Ectodermal cell (in vitro differentiated cells): ENCODE results near the gene TBC1D4.

Experiments
- H3K27ac ChIP-seq: 2 replicates; pipeline ENCODE4 v1.7.0; 2013; ENCODE audit warnings: mild to moderate bottlenecking, low read depth, low read length; ENCODE audit not compliant: insufficient read depth, poor library complexity, severe bottlenecking
- H3K27me3 ChIP-seq: 2 replicates; pipeline ENCODE4 v1.7.0; 2013; ENCODE audit warnings: mild to moderate bottlenecking, low read length; ENCODE audit not compliant: insufficient read depth, control insufficient read depth, poor library complexity, severe bottlenecking
- H3K36me3 ChIP-seq: one replicate; pipeline ENCODE4 v1.7.0; 2013; ENCODE audit warnings: low read length; ENCODE audit not compliant: control insufficient read depth, insufficient read depth
- H3K4me1 ChIP-seq: one replicate; pipeline ENCODE4 v1.7.0; 2013; ENCODE audit warnings: low read length; ENCODE audit not compliant: control insufficient read depth, insufficient read depth
- H3K4me3 ChIP-seq: 2 replicates; pipeline ENCODE4 v1.7.0; 2013; ENCODE audit warnings: low read depth, low read length, control low read depth; ENCODE audit not compliant: insufficient read depth
- H3K9me3 ChIP-seq: 2 replicates; pipeline ENCODE4 v1.7.0; 2013; ENCODE audit warnings: mild to moderate bottlenecking, low read length, moderate library complexity; ENCODE audit not compliant: control insufficient read depth
- WGBS, 2 experiments: methylation state at CpG; one replicate each; pipeline ENCODE4 v1.1.7; 2013; ENCODE audit warnings: missing lambda C conversion rate in 2 of 2; 5-methylcytosine and 5-hydroxymethylcytosine counted together

TBC1D4 gene

GRCh38 chr13:75486146-75487062 lies 4.4 kb upstream of the TBC1D4 start:
- no peak overlapping the region for H3K27ac ChIP-seq

GRCh38 chr13:75485286-75486062 lies 3.5 kb upstream of the TBC1D4 start:
- no peaks in the 10 kb centered on the region for H3K9me3 ChIP-seq
- peaks cover 8% of the 10 kb centered on the region for H3K4me1 ChIP-seq
- H3K27me3 ChIP-seq: no peaks in the 10 kb centered on the region
- no peak overlapping the region for H3K4me3 ChIP-seq
- 87 to 88% methylated on average over 1 of the region's 1 CpG for WGBS, 2 experiments
- H3K36me3 ChIP-seq: no peaks in the 10 kb centered on the region
- no peak overlapping the region for H3K27ac ChIP-seq

More at GRCh38 chr13:75486146-75487062, 4.4 kb upstream of the TBC1D4 start:
- peaks cover 8% of the 10 kb centered on the region for H3K4me1 ChIP-seq
- 74 to 78% methylated on average over 5 of the region's 5 CpGs for WGBS, 2 experiments
- no peaks in the 10 kb centered on the region for H3K9me3 ChIP-seq
- H3K4me3 ChIP-seq: no peak overlapping the region
- no peaks in the 10 kb centered on the region for H3K36me3 ChIP-seq
- no peaks in the 10 kb centered on the region for H3K27me3 ChIP-seq

- Histone ChIP-seq H3K9me3 (no peaks in the 10 kb centered on the region), H3K36me3 (no peaks in the 10 kb centered on the region), H3K4me3 (peak overlapping the region; percentile 83), H3K4me1 (peaks cover 8% of the 10 kb centered on the region), H3K27me3 (no peaks in the 10 kb centered on the region), H3K27ac (no peak overlapping the region)
- no CpG with 5 or more reads among the region's 1 CpG for WGBS, 2 experiments
These were observed 781 bp upstream of the TBC1D4 start for GRCh38 chr13:75482820-75483079.

GRCh38 chr13:75481176-75482069 lies 546 bp downstream of the TBC1D4 start:
- peak overlapping the region; percentile 83 for H3K4me3 ChIP-seq
- H3K36me3 ChIP-seq: no peaks in the 10 kb centered on the region
- WGBS, 2 experiments: 0% methylated on average over 100 of the region's 100 CpGs
- H3K27me3 ChIP-seq: no peaks in the 10 kb centered on the region
- H3K9me3 ChIP-seq: no peaks in the 10 kb centered on the region
- H3K27ac ChIP-seq: no peak overlapping the region
- H3K4me1 ChIP-seq: peaks cover 8% of the 10 kb centered on the region

- Histone ChIP-seq H3K4me3 (peak overlapping the region; percentile 83), H3K27me3 (no peaks in the 10 kb centered on the region), H3K36me3 (no peaks in the 10 kb centered on the region), H3K9me3 (no peaks in the 10 kb centered on the region), H3K4me1 (peaks cover 3% of the 10 kb centered on the region), H3K27ac (no peak overlapping the region)
- WGBS, 2 experiments: 0% methylated on average over 48 of the region's 48 CpGs
These were observed 1.2 kb downstream of the TBC1D4 start for GRCh38 chr13:75480671-75481175.

- Histone ChIP-seq H3K27ac (no peak overlapping the region), H3K4me3 (no peak overlapping the region), H3K36me3 (no peaks in the 10 kb centered on the region), H3K9me3 (no peaks in the 10 kb centered on the region), H3K27me3 (no peaks in the 10 kb centered on the region), H3K4me1 (no peaks in the 10 kb centered on the region)
- 82 to 96% methylated on average over 4 to 5 of the region's 5 CpGs for WGBS, 2 experiments
These were observed 2.7 kb downstream of the TBC1D4 start for GRCh38 chr13:75479102-75479740.

GRCh38 chr13:75478659-75479058 lies 3.3 kb downstream of the TBC1D4 start:
- Histone ChIP-seq H3K27me3 (no peaks in the 10 kb centered on the region), H3K36me3 (no peaks in the 10 kb centered on the region), H3K9me3 (no peaks in the 10 kb centered on the region), H3K4me1 (no peaks in the 10 kb centered on the region), H3K4me3 (no peak overlapping the region), H3K27ac (no peak overlapping the region)
- 93 to 97% methylated on average over 4 of the region's 4 CpGs for WGBS, 2 experiments

GRCh38 chr13:75474956-75475355 lies 7.0 kb downstream of the TBC1D4 start:
- no peaks in the 10 kb centered on the region for H3K27me3 ChIP-seq
- WGBS, 2 experiments: 93 to 96% methylated on average over 2 of the region's 2 CpGs
- no peaks in the 10 kb centered on the region for H3K4me1 ChIP-seq
- no peak overlapping the region for H3K4me3 ChIP-seq
- H3K9me3 ChIP-seq: no peaks in the 10 kb centered on the region
- no peaks in the 10 kb centered on the region for H3K36me3 ChIP-seq
- H3K27ac ChIP-seq: no peak overlapping the region

GRCh38 chr13:75473468-75473867 lies 8.5 kb downstream of the TBC1D4 start:
- 95 to 100% methylated on average over 1 of the region's 1 CpG for WGBS, 2 experiments
- no peak overlapping the region for H3K27ac ChIP-seq
- no peaks in the 10 kb centered on the region for H3K27me3 ChIP-seq
- H3K4me1 ChIP-seq: no peaks in the 10 kb centered on the region
- H3K4me3 ChIP-seq: no peak overlapping the region
- H3K36me3 ChIP-seq: no peaks in the 10 kb centered on the region
- H3K9me3 ChIP-seq: no peaks in the 10 kb centered on the region
